A549 treated with ZK216348 at 1 μM for 4 hours (cell line): Measurements from ENCODE around the gene ANXA2R. TPM values are rescaled to one million over a fixed set of nuclear protein-coding genes. Genes with fewer than 3 reads are reported as not detected.

Experiments used
- total RNA-seq: library from RNA; stranded (reverse); fragments of 200-300 nt; extraction: Qiagen RNA extraction; gene quantifications from 5 replicates; pipeline ENCODE4 v1.2.3, GENCODE V29; 2022; ENCODE audit warnings: low read depth

Gene ANXA2R, protein sequence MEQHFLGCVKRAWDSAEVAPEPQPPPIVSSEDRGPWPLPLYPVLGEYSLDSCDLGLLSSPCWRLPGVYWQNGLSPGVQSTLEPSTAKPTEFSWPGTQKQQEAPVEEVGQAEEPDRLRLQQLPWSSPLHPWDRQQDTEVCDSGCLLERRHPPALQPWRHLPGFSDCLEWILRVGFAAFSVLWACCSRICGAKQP
- 1.9 to 3.9 TPM (median 3.2 TPM) in 5 replicates for total RNA-seq

GRCh38 chr5:43040287-43041098 lies at the start of gene ANXA2R:
Gene ANXA2R, minus strand, starts transcription at chr5:43040319. Its CDS starts 273 bp downstream, at chr5:43040046.

Other genes starting within 250 kb of the ANXA2R start
- 0.14 to 0.61 TPM (median 0.40 TPM) in 3 of 5 replicates, not detected in the others for gene SELENOP, start 228.4 kb downstream of the ANXA2R start, total RNA-seq
- 21.8 to 31.6 TPM (median 22.8 TPM) in 5 replicates for gene ZNF131, start 80.6 kb upstream of the ANXA2R start, total RNA-seq
- 0.16 to 0.39 TPM (median 0.23 TPM) in 4 of 5 replicates, not detected in the other for gene NIM1K, start 151.9 kb upstream of the ANXA2R start, total RNA-seq